ENCODE results near the gene MAGI3. TPM values are rescaled to one million over a fixed set of nuclear protein-coding genes. Genes with fewer than 3 reads are reported as not detected.

Gene MAGI3
- total RNA-seq, 2 experiments from 2014 or later: 4.7 to 7.8 TPM

- Histone ChIP-seq H4K20me1 (ENCODE audit: insufficient read depth, low read length) (no peaks in the 10 kb centered on the region; the same call in 1 of the 2 replicates), H3K27ac (ENCODE audit: low read depth, low read length, poor library complexity, severe bottlenecking) (no peak overlapping the region), H3K79me2 (ENCODE audit: insufficient read depth, low read depth, low read length) (no peaks in the 10 kb centered on the region), H3K36me3 (ENCODE audit: insufficient read depth, low read length) (no peaks in the 10 kb centered on the region), H3K4me1 (ENCODE audit: insufficient read depth, low read length, poor library complexity, severe bottlenecking) (no peaks in the 10 kb centered on the region), H3K9me3 (ENCODE audit: low read length) (no peaks in the 10 kb centered on the region), H2AFZ (ENCODE audit: low read length) (no peak overlapping the region), H3K4me2 (ENCODE audit: low read length) (no peak overlapping the region), H3K9me2 (ENCODE audit: insufficient read depth, low read length) (no peaks in the 10 kb centered on the region), H3K4me3 (ENCODE audit: low read depth, low read length, poor library complexity, severe bottlenecking) (no peak overlapping the region)
- CTCF ChIA-PET (ENCODE audit: unreplicated experiment): no interaction called here
- POLR2A ChIA-PET: interaction anchor here (0.6 to 3.9 kb wide), 2 partner anchors 9 to 27 kb away, joined by 3 to 12 read pairs; no protein-coding TSS in a partner anchor
- DNase-seq (ENCODE audit: low spot score): no peak
- no TSS peak for BruUV-seq (replicated peaks)
- intact Hi-C loops (cut with micrococcal nuclease; ENCODE audit: unreplicated experiment): no loop called here
- no peak for TF ChIP-seq EZH2phosphoT487 (IDR thresholded peaks at IDR 0.05; ENCODE audit: borderline replicate concordance, low read depth, low read length)
- no peak for TF ChIP-seq CTCF (conservative IDR thresholded peaks at IDR 0.05; ENCODE audit: low read length)
Observed at GRCh38 chr1:113401067-113401466, 10.8 kb downstream of the MAGI3 start.

GRCh38 chr1:113401728-113402127 is 11.4 kb downstream of the MAGI3 start:
- ChIA-PET POLR2A (interaction anchor here (0.5 to 3.9 kb wide), 3 partner anchors 8 to 26 kb away, joined by 3 to 12 read pairs (median 3); no protein-coding TSS in a partner anchor), CTCF (ENCODE audit: unreplicated experiment) (no interaction called here)
- intact Hi-C loops (cut with micrococcal nuclease; ENCODE audit: unreplicated experiment): no loop called here

More at GRCh38 chr1:113401728-113402127, 11.4 kb downstream of the MAGI3 start:
- Histone ChIP-seq H3K9me3 (ENCODE audit: low read length) (no peaks in the 10 kb centered on the region), H3K4me3 (ENCODE audit: low read depth, low read length, poor library complexity, severe bottlenecking) (no peak overlapping the region), H3K4me2 (ENCODE audit: low read length) (no peak overlapping the region), H3K27ac (ENCODE audit: low read depth, low read length, poor library complexity, severe bottlenecking) (no peak overlapping the region), H4K20me1 (ENCODE audit: insufficient read depth, low read length) (no peaks in the 10 kb centered on the region; the same call in 1 of the 2 replicates), H2AFZ (ENCODE audit: low read length) (no peak overlapping the region), H3K36me3 (ENCODE audit: insufficient read depth, low read length) (no peaks in the 10 kb centered on the region), H3K4me1 (ENCODE audit: insufficient read depth, low read length, poor library complexity, severe bottlenecking) (no peaks in the 10 kb centered on the region), H3K9me2 (ENCODE audit: insufficient read depth, low read length) (no peaks in the 10 kb centered on the region), H3K79me2 (ENCODE audit: insufficient read depth, low read depth, low read length) (no peaks in the 10 kb centered on the region)
- no peak for TF ChIP-seq EZH2phosphoT487 (IDR thresholded peaks at IDR 0.05; ENCODE audit: borderline replicate concordance, low read depth, low read length)
- no peak for TF ChIP-seq CTCF (conservative IDR thresholded peaks at IDR 0.05; ENCODE audit: low read length)
- no TSS peak for BruUV-seq (replicated peaks)
- no peak for DNase-seq (ENCODE audit: low spot score)

Measured in OCI-LY7 (cell line).